ENCODE results near the gene TBC1D22A.

DNA sequence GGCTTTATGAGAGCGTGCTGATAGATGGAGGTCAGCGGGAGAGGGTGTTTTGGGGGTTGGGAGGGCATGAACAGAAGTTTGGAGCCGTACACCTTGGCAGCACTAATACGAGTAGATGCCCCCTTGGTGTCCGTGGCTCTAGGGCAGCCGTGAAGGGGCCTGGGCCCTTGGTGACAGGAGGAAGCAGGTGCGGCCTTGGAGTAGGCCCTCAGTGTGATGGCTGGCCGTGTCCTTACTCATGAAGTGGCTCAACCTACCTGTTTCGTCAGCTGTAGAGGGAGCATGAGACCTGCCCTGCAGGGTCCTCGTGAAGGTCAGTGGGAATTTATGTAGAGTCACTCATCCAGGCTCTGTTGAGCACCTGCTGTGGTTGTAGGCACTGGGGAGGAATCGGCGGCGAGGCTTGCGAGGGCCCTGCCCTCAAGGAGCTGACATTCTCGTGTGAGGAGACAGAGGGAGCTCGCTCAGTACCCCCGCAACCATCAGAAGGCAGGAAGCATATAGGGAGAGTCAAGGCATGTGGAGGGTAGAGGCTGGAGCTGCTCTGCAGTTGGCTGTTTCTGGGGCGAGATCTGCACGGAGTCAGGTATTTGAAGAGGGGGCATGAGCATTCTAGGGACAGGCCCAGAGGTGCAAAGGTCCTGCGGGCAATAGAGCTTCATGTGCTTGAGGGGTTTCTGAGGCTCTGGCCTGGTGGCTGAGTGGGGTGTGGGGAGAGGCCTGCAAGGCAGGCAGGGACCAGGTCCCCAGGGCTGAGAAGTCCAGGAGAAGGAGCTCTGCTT is 39.6 kb downstream of the TBC1D22A start:
- TF ChIP-seq, protein P1, sequence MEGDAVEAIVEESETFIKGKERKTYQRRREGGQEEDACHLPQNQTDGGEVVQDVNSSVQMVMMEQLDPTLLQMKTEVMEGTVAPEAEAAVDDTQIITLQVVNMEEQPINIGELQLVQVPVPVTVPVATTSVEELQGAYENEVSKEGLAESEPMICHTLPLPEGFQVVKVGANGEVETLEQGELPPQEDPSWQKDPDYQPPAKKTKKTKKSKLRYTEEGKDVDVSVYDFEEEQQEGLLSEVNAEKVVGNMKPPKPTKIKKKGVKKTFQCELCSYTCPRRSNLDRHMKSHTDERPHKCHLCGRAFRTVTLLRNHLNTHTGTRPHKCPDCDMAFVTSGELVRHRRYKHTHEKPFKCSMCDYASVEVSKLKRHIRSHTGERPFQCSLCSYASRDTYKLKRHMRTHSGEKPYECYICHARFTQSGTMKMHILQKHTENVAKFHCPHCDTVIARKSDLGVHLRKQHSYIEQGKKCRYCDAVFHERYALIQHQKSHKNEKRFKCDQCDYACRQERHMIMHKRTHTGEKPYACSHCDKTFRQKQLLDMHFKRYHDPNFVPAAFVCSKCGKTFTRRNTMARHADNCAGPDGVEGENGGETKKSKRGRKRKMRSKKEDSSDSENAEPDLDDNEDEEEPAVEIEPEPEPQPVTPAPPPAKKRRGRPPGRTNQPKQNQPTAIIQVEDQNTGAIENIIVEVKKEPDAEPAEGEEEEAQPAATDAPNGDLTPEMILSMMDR (IDR thresholded peaks at IDR 0.05): no peak
- TF ChIP-seq POLR2AphosphoS5 (IDR thresholded peaks at IDR 0.05): no peak
- no peak for TF ChIP-seq POLR2A (IDR thresholded peaks at IDR 0.05)
